Natural killer cell (primary cell): ENCODE data around the gene PLEKHG5. TPM values are rescaled to one million over a fixed set of nuclear protein-coding genes. Genes with fewer than 3 reads are reported as not detected.

Source experiments
- ATAC-seq, 3 donors: fragments of 150-1000 bp in 2 of 3; fragments of 200-7000 bp in 1 of 3; cut with Tn5 transposase; 1 replicate in 1 of 3; 2 replicates in 2 of 3; pipeline ENCODE4 v1.10.0; 2021; ENCODE audit warnings: mild to moderate bottlenecking in 2 of 3, moderate library complexity in 2 of 3
- DNase-seq, 2 donors: peaks; one replicate each; pipeline versions ENCODE4 v3.0.0 to v3.0.0-alpha.2; 2013 to 2021; ENCODE audit warnings: mixed read lengths in 1 of 2
- H3K27ac ChIP-seq: one replicate; pipeline ENCODE4 v1.5.1; 2013; ENCODE audit warnings: mild to moderate bottlenecking, low read length
- H3K27me3 ChIP-seq: one replicate; pipeline ENCODE4 v1.6.1; 2013; ENCODE audit warnings: low read length; ENCODE audit not compliant: control insufficient read depth, insufficient read depth
- H3K36me3 ChIP-seq: one replicate; pipeline ENCODE4 v1.6.1; 2013; ENCODE audit warnings: low read length; ENCODE audit not compliant: control insufficient read depth, insufficient read depth
- H3K4me1 ChIP-seq: one replicate; pipeline ENCODE4 v1.6.1; 2013; ENCODE audit warnings: low read length; ENCODE audit not compliant: control insufficient read depth, insufficient read depth
- H3K4me3 ChIP-seq: one replicate; pipeline ENCODE4 v1.5.1; 2013; ENCODE audit warnings: low read length
- H3K9me3 ChIP-seq: one replicate; pipeline ENCODE4 v1.6.1; 2013; ENCODE audit warnings: low read length; ENCODE audit not compliant: control insufficient read depth, insufficient read depth
- H3K27ac Mint-ChIP-seq, 2 donors: one replicate each; pipeline ENCODE4 v1.8.0; 2022; ENCODE audit warnings: mild to moderate bottlenecking in 2 of 2, mixed read lengths in 2 of 2, moderate library complexity in 1 of 2
- H3K27me3 Mint-ChIP-seq, 2 donors: one replicate each; pipeline ENCODE4 v1.8.0; 2022; ENCODE audit warnings: low read depth in 2 of 2, mixed read lengths in 2 of 2
- H3K36me3 Mint-ChIP-seq: one replicate; pipeline ENCODE4 v1.8.0; 2022; ENCODE audit warnings: mixed read lengths
- H3K4me1 Mint-ChIP-seq, 2 donors: one replicate each; pipeline ENCODE4 v1.8.0; 2022; ENCODE audit warnings: mixed read lengths in 2 of 2
- H3K4me3 Mint-ChIP-seq: one replicate; pipeline ENCODE4 v1.8.0; 2022; ENCODE audit warnings: mild to moderate bottlenecking, moderate library complexity, mixed read lengths
- H3K9me3 Mint-ChIP-seq, 2 donors: one replicate each; pipeline ENCODE4 v1.8.0; 2022; ENCODE audit warnings: mixed read lengths in 2 of 2
- WGBS: methylation state at CpG from one replicate; pipeline ENCODE4 v1.1.7; 2013; ENCODE audit warnings: missing lambda C conversion rate; ENCODE audit not compliant: insufficient coverage; 5-methylcytosine and 5-hydroxymethylcytosine counted together
- intact Hi-C: fragments of 100-400 bp; cut with micrococcal nuclease; formaldehyde crosslinking; loops from one replicate; pipeline ENCODE4 v1.14.2; 2022
- total RNA-seq, 4 donors: library from RNA; stranded (reverse); fragments of 120-200 nt in 1 of 4; gene quantifications; one replicate each; pipeline versions ENCODE4 v1.2.3 to v1.2.4, GENCODE V29; 2013 to 2022
- TF ChIP-seq, protein P1 (sequence below): fragments of 200-600 bp; IDR thresholded peaks from one replicate; pipeline ENCODE4 v1.8.0; 2022; ENCODE audit warnings: antibody characterized with exemption

PLEKHG5 gene
- 1 to 10 TPM in 1 of 3 donors, under 1 TPM in 2; 0.16 to 1.1 (median 0.54) TPM for total RNA-seq
- total RNA-seq (2013), result 0.47 TPM

- no peaks in the 10 kb centered on the region for H3K36me3 Mint-ChIP-seq
- H3K9me3 Mint-ChIP-seq, result no peaks in the 10 kb centered on the region
- no peak for ATAC-seq
- TF ChIP-seq, protein P1, sequence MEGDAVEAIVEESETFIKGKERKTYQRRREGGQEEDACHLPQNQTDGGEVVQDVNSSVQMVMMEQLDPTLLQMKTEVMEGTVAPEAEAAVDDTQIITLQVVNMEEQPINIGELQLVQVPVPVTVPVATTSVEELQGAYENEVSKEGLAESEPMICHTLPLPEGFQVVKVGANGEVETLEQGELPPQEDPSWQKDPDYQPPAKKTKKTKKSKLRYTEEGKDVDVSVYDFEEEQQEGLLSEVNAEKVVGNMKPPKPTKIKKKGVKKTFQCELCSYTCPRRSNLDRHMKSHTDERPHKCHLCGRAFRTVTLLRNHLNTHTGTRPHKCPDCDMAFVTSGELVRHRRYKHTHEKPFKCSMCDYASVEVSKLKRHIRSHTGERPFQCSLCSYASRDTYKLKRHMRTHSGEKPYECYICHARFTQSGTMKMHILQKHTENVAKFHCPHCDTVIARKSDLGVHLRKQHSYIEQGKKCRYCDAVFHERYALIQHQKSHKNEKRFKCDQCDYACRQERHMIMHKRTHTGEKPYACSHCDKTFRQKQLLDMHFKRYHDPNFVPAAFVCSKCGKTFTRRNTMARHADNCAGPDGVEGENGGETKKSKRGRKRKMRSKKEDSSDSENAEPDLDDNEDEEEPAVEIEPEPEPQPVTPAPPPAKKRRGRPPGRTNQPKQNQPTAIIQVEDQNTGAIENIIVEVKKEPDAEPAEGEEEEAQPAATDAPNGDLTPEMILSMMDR, result no peak
- H3K27me3 Mint-ChIP-seq, result peaks cover 17 to 21% of the 10 kb centered on the region in 2 donors
- Histone ChIP-seq H3K9me3 (no peaks in the 10 kb centered on the region), H3K36me3 (no peaks in the 10 kb centered on the region), H3K4me1 (peaks cover 23% of the 10 kb centered on the region), H3K4me3 (peak within 1 kb of the TSS; percentile 57), H3K27ac (no peak within 1 kb of the TSS), H3K27me3 (peaks cover 6% of the 10 kb centered on the region)
- WGBS, result 89% methylated on average over 6 of the region's 6 CpGs
- H3K27ac Mint-ChIP-seq, result no peak within 1 kb of the TSS
- peaks cover 7 to 16% of the 10 kb centered on the region in 2 donors for H3K4me1 Mint-ChIP-seq
- peak in 1 of 2 donors; percentile 12 for DNase-seq
- H3K4me3 Mint-ChIP-seq, result peak within 1 kb of the TSS; percentile 72
- intact Hi-C loops, result no loop called here
Observed at GRCh38 chr1:6491480-6491962, at the start of gene PLEKHG5. TSS of gene PLEKHG5 (minus strand) at chr1:6491667. CDS start at chr1:6477571, 14,096 bp downstream.

DNA sequence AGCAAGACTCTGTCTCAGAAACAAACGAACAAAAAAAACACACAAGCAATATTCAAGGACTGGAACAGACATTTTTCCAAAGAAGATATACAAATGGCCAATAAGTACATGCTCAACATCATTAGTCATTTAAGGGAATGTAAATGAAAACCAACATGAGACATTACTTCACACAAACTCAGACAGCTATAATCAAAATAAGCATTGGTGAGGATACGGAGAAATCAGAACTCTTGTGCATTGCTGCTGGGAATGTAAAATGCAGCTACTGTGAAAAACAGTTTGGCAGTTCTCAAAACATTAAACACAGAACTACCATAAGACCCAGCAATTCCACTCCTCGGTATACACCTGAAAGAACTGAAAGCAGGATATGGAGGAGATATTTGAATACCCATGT lies 47.5 kb upstream of the PLEKHG5 start:
- DNase-seq (no peak), ATAC-seq (no peak)
- intact Hi-C loops, result no loop called here
- TF ChIP-seq, protein P1, result no peak
- H3K27ac ChIP-seq, result no peak overlapping the region
- peaks cover 0 to 4% of the 10 kb centered on the region in 2 donors for H3K4me1 Mint-ChIP-seq
- H3K4me1 ChIP-seq, result no peaks in the 10 kb centered on the region
- H3K36me3 Mint-ChIP-seq, result no peaks in the 10 kb centered on the region
- no peaks in the 10 kb centered on the region for H3K27me3 ChIP-seq
- peaks cover 25% of the 10 kb centered on the region for H3K36me3 ChIP-seq
- H3K27ac Mint-ChIP-seq, result no peak overlapping the region
- H3K9me3 Mint-ChIP-seq, result no peaks in the 10 kb centered on the region
- WGBS, result 0% methylated on average over 1 of the region's 3 CpGs
- no peak overlapping the region for H3K4me3 ChIP-seq
- no peaks in the 10 kb centered on the region for H3K27me3 Mint-ChIP-seq
- H3K9me3 ChIP-seq, result no peaks in the 10 kb centered on the region
- no peak overlapping the region for H3K4me3 Mint-ChIP-seq

DNA sequence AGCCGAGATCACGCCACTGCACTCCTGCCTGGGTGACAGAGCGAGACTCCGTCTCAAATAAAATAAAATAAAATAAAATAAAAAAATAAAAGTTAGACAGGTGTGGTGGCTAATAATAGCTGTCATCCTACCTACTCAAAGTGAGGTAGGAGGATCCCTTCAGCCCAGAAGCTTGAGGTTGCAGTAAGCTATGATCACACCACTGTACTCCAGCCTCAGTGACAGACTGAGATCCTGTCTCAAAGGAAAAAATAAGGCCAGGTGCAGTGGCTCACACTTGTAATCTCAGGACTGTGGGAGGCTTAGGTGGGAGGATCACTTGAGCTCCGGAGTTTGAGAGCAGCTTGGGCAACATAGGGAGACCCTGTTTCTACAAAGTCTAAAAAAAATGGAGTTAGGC lies 44.8 kb upstream of the PLEKHG5 start:
- Histone ChIP-seq H3K4me1 (no peaks in the 10 kb centered on the region), H3K27ac (no peak overlapping the region), H3K4me3 (no peak overlapping the region), H3K9me3 (no peaks in the 10 kb centered on the region), H3K27me3 (no peaks in the 10 kb centered on the region), H3K36me3 (peaks cover 38% of the 10 kb centered on the region)
- TF ChIP-seq, protein P1, result no peak
- intact Hi-C loops, result no loop called here
- Mint-ChIP-seq H3K36me3 (peaks cover 6% of the 10 kb centered on the region), H3K9me3 (no peaks in the 10 kb centered on the region), H3K27me3 (no peaks in the 10 kb centered on the region), H3K4me3 (no peak overlapping the region), H3K4me1 (peaks cover 0 to 4% of the 10 kb centered on the region in 2 donors), H3K27ac (no peak overlapping the region)
- ATAC-seq (no peak), DNase-seq (no peak)
- 100% methylated on average over 2 of the region's 5 CpGs for WGBS

DNA sequence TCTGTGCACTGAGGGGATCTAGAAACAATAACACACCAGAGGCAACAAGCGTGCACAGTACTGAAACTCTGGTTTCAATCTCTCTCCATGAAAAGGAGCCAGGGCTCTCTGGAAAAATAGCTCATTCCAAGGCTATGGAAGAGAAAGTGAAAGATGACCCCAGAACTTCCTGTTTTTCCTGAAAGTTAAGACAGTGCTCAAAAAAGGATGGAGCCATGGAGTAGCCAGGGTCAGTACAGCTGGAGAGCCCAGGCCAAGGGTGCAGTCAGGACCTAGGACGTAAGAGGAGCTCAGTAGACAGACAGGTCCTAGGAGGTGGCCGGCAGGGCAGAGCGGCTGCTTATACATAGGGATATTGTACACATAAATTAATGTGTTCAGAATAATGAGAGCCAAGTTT lies 43.7 kb upstream of the PLEKHG5 start:
- intact Hi-C loops, result no loop called here
- DNase-seq (no peak), ATAC-seq (no peak)
- Mint-ChIP-seq H3K27me3 (no peaks in the 10 kb centered on the region), H3K27ac (no peak overlapping the region), H3K9me3 (no peaks in the 10 kb centered on the region), H3K4me1 (peaks cover 0 to 4% of the 10 kb centered on the region in 2 donors), H3K4me3 (no peak overlapping the region), H3K36me3 (peaks cover 6% of the 10 kb centered on the region)
- TF ChIP-seq, protein P1, result no peak
- WGBS, result 92% methylated on average over 4 of the region's 4 CpGs
- Histone ChIP-seq H3K4me3 (no peak overlapping the region), H3K27me3 (no peaks in the 10 kb centered on the region), H3K27ac (no peak overlapping the region), H3K4me1 (no peaks in the 10 kb centered on the region), H3K9me3 (no peaks in the 10 kb centered on the region), H3K36me3 (peaks cover 40% of the 10 kb centered on the region)
